ENCODE results near the gene CBFA2T3.

- no peak for TF ChIP-seq CTCF (IDR thresholded peaks at IDR 0.05; ENCODE audit: low read depth, low read length)
- TF ChIP-seq EZH2phosphoT487 (IDR thresholded peaks at IDR 0.05; ENCODE audit: low read depth), result no peak
Observed at GRCh38 chr16:88853325-88853941, 123.6 kb downstream of the CBFA2T3 start.
